Coronary artery (tissue), 2 donors: ENCODE results near the gene CDA.

Experiments used
- DNase-seq: peaks from one replicate; pipeline ENCODE4 v3.0.0-alpha.2; 2017; ENCODE audit warnings: low spot score
- H3K27ac ChIP-seq, 2 donors: fragments of 200-600 bp; sonication (generic); one replicate each; pipeline ENCODE4 v1.5.1; 2016 to 2019
- H3K4me3 ChIP-seq: fragments of 200-600 bp; sonication (generic); 2 replicates; pipeline ENCODE4 v1.5.1; 2016; ENCODE audit warnings: mild to moderate bottlenecking, moderate library complexity
- TF ChIP-seq, protein P1 (sequence below): fragments of 200-600 bp; sonication (generic); IDR thresholded peaks from one replicate; pipeline ENCODE4 v1.5.1; 2019; ENCODE audit warnings: antibody characterized with exemption

CDA gene

DNA sequence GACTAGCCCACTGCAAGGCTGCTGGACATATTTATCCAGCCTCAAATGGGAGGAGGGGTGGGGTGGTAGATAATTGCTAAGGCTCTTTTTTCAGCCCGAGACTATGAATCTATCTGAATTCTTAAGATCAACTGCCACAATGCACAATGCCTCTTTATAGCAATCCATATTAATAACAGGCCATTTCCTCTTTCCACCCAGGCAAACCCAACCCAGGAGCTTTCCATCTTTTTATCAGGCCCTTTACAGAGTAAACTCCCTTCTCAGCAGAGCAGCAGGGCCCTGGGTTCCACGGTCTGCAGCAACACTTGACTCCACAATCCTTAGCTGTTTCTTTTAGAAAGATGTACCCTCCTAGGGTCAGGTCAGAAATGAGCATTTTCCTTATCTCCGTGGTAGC lies 71.5 kb downstream of the CDA start:
- TF ChIP-seq, protein P1, sequence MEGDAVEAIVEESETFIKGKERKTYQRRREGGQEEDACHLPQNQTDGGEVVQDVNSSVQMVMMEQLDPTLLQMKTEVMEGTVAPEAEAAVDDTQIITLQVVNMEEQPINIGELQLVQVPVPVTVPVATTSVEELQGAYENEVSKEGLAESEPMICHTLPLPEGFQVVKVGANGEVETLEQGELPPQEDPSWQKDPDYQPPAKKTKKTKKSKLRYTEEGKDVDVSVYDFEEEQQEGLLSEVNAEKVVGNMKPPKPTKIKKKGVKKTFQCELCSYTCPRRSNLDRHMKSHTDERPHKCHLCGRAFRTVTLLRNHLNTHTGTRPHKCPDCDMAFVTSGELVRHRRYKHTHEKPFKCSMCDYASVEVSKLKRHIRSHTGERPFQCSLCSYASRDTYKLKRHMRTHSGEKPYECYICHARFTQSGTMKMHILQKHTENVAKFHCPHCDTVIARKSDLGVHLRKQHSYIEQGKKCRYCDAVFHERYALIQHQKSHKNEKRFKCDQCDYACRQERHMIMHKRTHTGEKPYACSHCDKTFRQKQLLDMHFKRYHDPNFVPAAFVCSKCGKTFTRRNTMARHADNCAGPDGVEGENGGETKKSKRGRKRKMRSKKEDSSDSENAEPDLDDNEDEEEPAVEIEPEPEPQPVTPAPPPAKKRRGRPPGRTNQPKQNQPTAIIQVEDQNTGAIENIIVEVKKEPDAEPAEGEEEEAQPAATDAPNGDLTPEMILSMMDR: no peak
- DNase-seq: no peak
- H3K27ac ChIP-seq: no peak overlapping the region
- peak overlapping the region; percentile 97 for H3K4me3 ChIP-seq

DNA sequence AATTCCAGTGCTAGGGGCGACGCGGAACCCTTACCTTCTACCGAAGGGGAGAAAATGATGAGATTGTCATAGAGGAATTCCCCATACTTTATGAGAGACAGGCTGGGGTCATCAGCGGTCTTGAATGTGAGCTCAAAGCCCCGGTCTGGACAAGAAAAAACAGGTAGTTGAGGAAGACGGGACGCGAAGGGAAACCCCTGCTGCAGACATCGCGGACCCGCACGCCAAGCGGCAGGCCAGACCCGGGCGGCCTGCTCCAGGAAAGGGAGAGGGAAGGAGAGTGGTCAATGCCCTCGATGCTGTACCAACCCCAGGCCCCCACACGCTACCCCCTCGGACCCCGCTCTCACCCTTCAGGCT lies 71.9 kb downstream of the CDA start:
- DNase-seq: no peak
- TF ChIP-seq, protein P1: no peak
- Histone ChIP-seq H3K27ac (peak overlapping the region in 1 of 2 donors; percentile 93), H3K4me3 (peak overlapping the region; percentile 97)

- peak; percentile 98 for DNase-seq
- Histone ChIP-seq H3K27ac (peak within 1 kb of the TSS; percentile 78 to 93), H3K4me3 (peak within 1 kb of the TSS; percentile 97)
- TF ChIP-seq, protein P1: no peak
Measured at GRCh38 chr1:20661207-20662109, 72.6 kb downstream of the CDA start, which contains the start of gene DDOST. DDOST (minus strand) TSS chr1:20661369; CDS start chr1:20661350, 19 bp downstream.

DNA sequence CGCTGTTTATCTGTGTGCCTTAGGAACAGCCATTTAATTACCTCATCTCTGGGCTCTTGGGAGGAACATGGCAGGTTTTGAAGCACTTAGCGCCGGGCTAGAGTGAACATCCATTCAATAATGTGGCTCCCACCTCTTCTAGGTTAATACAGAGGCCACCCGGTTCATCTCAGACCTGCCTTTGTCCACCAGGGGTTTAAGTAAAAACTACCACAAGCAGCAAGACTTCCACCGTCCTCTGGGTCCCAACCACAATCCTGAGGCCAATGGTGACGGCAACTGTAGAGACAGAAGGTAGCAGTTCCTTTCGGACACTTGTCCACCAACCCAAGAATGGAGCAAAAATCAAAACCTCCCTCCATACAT lies 73.2 kb downstream of the CDA start:
- H3K4me3 ChIP-seq: peak overlapping the region; percentile 97
- peak overlapping the region; percentile 78 to 93 for H3K27ac ChIP-seq
- TF ChIP-seq, protein P1: no peak
- DNase-seq: no peak

- H3K4me3 ChIP-seq: no peak overlapping the region
- H3K27ac ChIP-seq: no peak overlapping the region
- TF ChIP-seq, protein P1: no peak
- DNase-seq: no peak
Measured at GRCh38 chr1:20663365-20663764, 74.5 kb downstream of the CDA start.

GRCh38 chr1:20663969-20664715 lies 75.2 kb downstream of the CDA start:
- Histone ChIP-seq H3K4me3 (no peak overlapping the region), H3K27ac (no peak overlapping the region)
- TF ChIP-seq, protein P1: no peak
- no peak for DNase-seq
